RWPE2 (cell line): ENCODE measurements around the gene GALK2.

ENCODE experiments used
- ATAC-seq: fragments of 200-7000 bp; cut with Tn5 transposase; 3 replicates; pipeline ENCODE4 v1.9.1; 2021; ENCODE audit warnings: low read depth
- DNase-seq: peaks from one replicate; pipeline ENCODE4 v3.0.0-alpha.2; 2020; ENCODE audit warnings: low spot score
- H3K27ac ChIP-seq: fragments of 450-650 bp; 2 replicates; pipeline ENCODE4 v1.5.1; 2017; ENCODE audit warnings: mild to moderate bottlenecking; ENCODE audit not compliant: poor library complexity, severe bottlenecking
- H3K27me3 ChIP-seq: fragments of 250-450 bp; sonication (Bioruptor Pico); 2 replicates; pipeline ENCODE4 v1.5.1; 2021; ENCODE audit warnings: mild to moderate bottlenecking, moderate library complexity; ENCODE audit not compliant: insufficient read depth, poor library complexity, severe bottlenecking
- H3K36me3 ChIP-seq: fragments of 250-450 bp; sonication (Bioruptor Pico); 2 replicates; pipeline ENCODE4 v1.5.1; 2020; ENCODE audit warnings: low read depth, mild to moderate bottlenecking, moderate library complexity
- H3K4me1 ChIP-seq: fragments of 250-450 bp; sonication (Bioruptor Pico); 2 replicates; pipeline ENCODE4 v1.5.1; 2021; ENCODE audit warnings: mild to moderate bottlenecking, moderate library complexity; ENCODE audit not compliant: insufficient read depth, poor library complexity, severe bottlenecking
- H3K4me3 ChIP-seq: fragments of 250-450 bp; sonication (Bioruptor Pico); 2 replicates; pipeline ENCODE4 v1.5.1; 2021; ENCODE audit warnings: mild to moderate bottlenecking, moderate library complexity; ENCODE audit not compliant: severe bottlenecking
- H3K9me3 ChIP-seq: fragments of 250-450 bp; sonication (Bioruptor Pico); 2 replicates; pipeline ENCODE4 v1.5.1; 2021; ENCODE audit warnings: mild to moderate bottlenecking, moderate library complexity; ENCODE audit not compliant: severe bottlenecking
- TF ChIP-seq, protein P1 (sequence below): fragments of 450-650 bp; IDR thresholded peaks from one replicate; pipeline ENCODE4 v1.5.1; 2017; ENCODE audit warnings: mild to moderate bottlenecking, moderate library complexity; ENCODE audit not compliant: poor library complexity, severe bottlenecking

Gene GALK2

DNA sequence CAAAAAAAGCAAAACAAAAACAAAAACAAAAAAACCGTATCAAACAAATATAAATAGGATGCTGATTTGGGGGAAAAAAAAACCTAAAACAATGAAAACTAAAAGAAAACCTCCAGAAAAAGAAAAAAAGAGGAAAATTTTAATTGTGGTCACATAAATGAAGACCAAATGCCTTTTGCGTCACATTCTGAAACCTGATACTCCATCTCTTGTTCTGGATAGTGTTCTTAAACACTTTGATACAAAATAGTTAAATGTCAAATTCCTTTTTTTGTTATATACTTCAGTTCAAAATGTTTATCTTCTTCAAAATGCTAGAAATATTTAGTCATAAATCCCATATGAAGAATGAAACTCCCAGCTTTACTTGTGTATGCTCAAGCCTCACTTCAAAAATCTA is 45.7 kb upstream of the GALK2 start:
- TF ChIP-seq, protein P1, sequence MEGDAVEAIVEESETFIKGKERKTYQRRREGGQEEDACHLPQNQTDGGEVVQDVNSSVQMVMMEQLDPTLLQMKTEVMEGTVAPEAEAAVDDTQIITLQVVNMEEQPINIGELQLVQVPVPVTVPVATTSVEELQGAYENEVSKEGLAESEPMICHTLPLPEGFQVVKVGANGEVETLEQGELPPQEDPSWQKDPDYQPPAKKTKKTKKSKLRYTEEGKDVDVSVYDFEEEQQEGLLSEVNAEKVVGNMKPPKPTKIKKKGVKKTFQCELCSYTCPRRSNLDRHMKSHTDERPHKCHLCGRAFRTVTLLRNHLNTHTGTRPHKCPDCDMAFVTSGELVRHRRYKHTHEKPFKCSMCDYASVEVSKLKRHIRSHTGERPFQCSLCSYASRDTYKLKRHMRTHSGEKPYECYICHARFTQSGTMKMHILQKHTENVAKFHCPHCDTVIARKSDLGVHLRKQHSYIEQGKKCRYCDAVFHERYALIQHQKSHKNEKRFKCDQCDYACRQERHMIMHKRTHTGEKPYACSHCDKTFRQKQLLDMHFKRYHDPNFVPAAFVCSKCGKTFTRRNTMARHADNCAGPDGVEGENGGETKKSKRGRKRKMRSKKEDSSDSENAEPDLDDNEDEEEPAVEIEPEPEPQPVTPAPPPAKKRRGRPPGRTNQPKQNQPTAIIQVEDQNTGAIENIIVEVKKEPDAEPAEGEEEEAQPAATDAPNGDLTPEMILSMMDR = no peak
- no peaks in the 10 kb centered on the region for H3K4me1 ChIP-seq
- no peak overlapping the region for H3K27ac ChIP-seq
- H3K4me3 ChIP-seq = no peak overlapping the region
- no peaks in the 10 kb centered on the region for H3K27me3 ChIP-seq
- H3K9me3 ChIP-seq = no peaks in the 10 kb centered on the region
- ATAC-seq (no peak), DNase-seq (no peak)
- H3K36me3 ChIP-seq = peaks cover 76% of the 10 kb centered on the region

DNA sequence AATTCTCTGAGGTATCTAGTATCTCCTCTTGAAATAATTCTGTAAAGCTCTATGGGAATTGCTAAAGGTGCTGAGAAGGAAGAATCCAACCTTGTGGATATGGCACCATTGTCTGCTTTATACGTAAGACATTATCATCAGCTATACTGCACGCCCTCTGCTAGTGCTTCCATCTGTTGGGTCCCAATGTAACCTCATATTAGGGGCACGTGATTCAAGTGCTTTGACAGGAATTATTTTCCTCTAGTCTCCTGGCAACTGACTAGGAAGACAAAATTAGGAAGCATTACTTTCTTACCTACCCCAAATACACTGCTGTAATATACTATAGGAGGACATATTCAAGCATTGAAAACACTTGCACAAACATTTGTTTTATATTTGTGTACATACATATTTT is 38.6 kb upstream of the GALK2 start:
- DNase-seq = no peak
- Histone ChIP-seq H3K4me1 (peaks cover 18% of the 10 kb centered on the region), H3K36me3 (peaks cover 98% of the 10 kb centered on the region), H3K4me3 (no peak overlapping the region), H3K27ac (no peak overlapping the region), H3K9me3 (no peaks in the 10 kb centered on the region), H3K27me3 (no peaks in the 10 kb centered on the region)
- TF ChIP-seq, protein P1 = no peak
- no peak for ATAC-seq

DNA sequence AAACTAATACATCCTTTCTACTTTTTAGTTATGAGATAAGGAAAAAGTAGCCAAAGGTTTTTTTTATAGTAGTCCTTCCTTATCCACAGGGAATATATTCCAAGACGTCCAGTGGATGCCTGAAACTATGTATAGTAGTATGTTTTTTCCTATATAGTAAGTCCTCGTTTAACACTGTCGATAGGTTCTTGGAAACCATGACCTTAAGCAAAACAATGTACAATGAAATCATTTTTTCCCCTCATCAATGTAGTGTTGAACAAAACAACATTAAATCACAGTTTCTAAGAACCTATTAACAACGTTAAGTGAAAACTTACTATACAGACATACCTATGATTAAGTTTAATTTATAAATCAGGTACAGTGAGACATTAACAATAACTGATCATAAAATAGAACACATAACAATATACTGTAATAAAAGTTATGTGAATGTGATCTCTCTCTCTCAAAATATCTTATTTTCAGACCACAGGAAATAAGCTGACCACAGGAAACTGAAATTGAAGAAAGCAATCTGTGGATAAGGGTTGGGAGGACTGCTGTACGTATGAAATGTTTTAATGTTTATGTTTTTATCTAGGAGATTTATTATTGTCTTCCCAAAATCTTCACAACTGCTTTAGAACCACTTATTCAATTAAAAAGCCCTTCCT is 35.2 kb upstream of the GALK2 start:
- peaks cover 98% of the 10 kb centered on the region for H3K36me3 ChIP-seq
- ATAC-seq = no peak
- TF ChIP-seq, protein P1 = no peak
- H3K4me3 ChIP-seq = no peak overlapping the region
- no peaks in the 10 kb centered on the region for H3K9me3 ChIP-seq
- DNase-seq = no peak
- H3K4me1 ChIP-seq = peaks cover 28% of the 10 kb centered on the region
- H3K27ac ChIP-seq = peak overlapping the region; percentile 90
- no peaks in the 10 kb centered on the region for H3K27me3 ChIP-seq

DNA sequence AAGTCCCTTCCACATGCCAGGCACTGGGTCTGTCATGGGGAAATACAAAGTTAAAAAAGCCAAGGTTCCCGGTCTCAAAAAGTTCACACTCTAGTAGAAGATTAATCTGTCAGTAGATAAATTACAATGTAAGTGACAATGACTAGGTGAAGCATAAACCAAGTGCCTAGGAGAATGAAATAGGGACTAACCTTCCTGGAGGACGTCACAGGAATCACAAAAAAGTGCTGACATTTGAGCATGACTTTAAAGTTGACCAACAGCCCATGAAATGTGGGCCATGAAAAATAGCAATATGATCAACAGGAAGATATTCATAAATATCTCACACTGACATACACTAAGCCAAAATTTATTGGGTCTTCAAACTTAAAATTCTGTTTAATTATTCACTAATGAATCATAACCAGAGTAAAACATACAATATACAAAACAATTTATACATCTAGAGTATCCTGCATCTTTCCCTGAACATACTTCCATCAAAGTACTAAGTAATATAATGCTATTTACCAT is 34.6 kb upstream of the GALK2 start:
- peak overlapping the region; percentile 90 for H3K27ac ChIP-seq
- no peak; the same call in 2 of the 3 replicates for ATAC-seq

More for the DNA sequence above, 34.6 kb upstream of the GALK2 start:
- no peak for DNase-seq
- no peaks in the 10 kb centered on the region for H3K9me3 ChIP-seq
- no peak overlapping the region for H3K4me3 ChIP-seq
- peaks cover 98% of the 10 kb centered on the region for H3K36me3 ChIP-seq
- H3K27me3 ChIP-seq = no peaks in the 10 kb centered on the region
- TF ChIP-seq, protein P1 = no peak
- peaks cover 28% of the 10 kb centered on the region for H3K4me1 ChIP-seq
